Neutrophil (primary cell): ENCODE measurements around the gene FBF1.
"Not testable (repeated sequence)": the region's sequence is repeated elsewhere in the genome, so short reads cannot be mapped to it uniquely, and the experiment has no call there.

Source experiments
- H3K27ac ChIP-seq: fragments of 200-600 bp; sonication (generic); 2 replicates; pipeline ENCODE4 v1.5.1; 2016; ENCODE audit warnings: mild to moderate bottlenecking, moderate library complexity
- H3K27me3 ChIP-seq: fragments of 200-600 bp; sonication (generic); 2 replicates; pipeline ENCODE4 v1.6.0; 2016; ENCODE audit warnings: mild to moderate bottlenecking
- H3K36me3 ChIP-seq: fragments of 200-600 bp; sonication (generic); 2 replicates; pipeline ENCODE4 v1.5.1; 2017
- H3K4me1 ChIP-seq, 2 experiments: fragments of 200-600 bp in 1 of 2; sonication (generic) in 1 of 2; 1 replicate in 1 of 2; 2 replicates in 1 of 2; pipeline versions ENCODE4 v1.5.1 to v1.6.1; 2013 to 2016; ENCODE audit warnings: low read depth in 1 of 2, low read length in 1 of 2, mild to moderate bottlenecking in 1 of 2, moderate library complexity in 1 of 2; ENCODE audit not compliant: control insufficient read depth in 1 of 2, insufficient read depth in 1 of 2
- H3K4me3 ChIP-seq, 2 experiments: fragments of 200-600 bp in 1 of 2; sonication (generic) in 1 of 2; 1 replicate in 1 of 2; 2 replicates in 1 of 2; pipeline ENCODE4 v1.5.1; 2013 to 2016; ENCODE audit warnings: low read depth in 1 of 2, low read length in 1 of 2, mild to moderate bottlenecking in 1 of 2, moderate library complexity in 1 of 2
- H3K9me3 ChIP-seq: fragments of 200-600 bp; sonication (generic); 2 replicates; pipeline ENCODE4 v1.5.1; 2016
- CTCF ChIP-seq: fragments of 200-600 bp; sonication (generic); IDR thresholded peaks from 2 replicates; pipeline ENCODE4 v1.5.1; 2016; ENCODE audit warnings: antibody characterized with exemption

The FBF1 gene

DNA sequence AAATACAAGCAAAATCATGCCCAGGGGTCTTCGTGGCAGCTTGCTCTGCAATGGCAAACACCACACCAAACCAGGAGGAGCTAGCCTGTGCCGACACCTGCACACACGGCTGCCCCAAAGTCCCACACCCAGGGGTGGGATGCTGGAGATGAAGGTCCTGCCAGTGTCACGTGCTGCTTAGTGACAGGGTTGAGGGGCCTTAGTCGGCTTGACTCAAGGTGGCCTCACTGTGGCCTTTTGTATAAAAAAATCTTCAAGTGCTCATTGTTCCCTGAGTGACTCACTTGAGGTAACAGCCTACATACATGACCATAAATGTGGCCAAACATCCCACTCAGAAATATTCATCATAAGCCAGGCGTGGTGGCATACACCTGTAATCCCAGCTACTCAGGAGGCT is 51.4 kb downstream of the FBF1 start:
- H3K9me3 ChIP-seq, result no peaks in the 10 kb centered on the region
- H3K27me3 ChIP-seq, result no peaks in the 10 kb centered on the region
- no peak overlapping the region for H3K27ac ChIP-seq
- no peak for TF ChIP-seq CTCF
- no peaks in the 10 kb centered on the region for H3K36me3 ChIP-seq
- H3K4me1 ChIP-seq, result peaks cover 8 to 13% of the 10 kb centered on the region in 2 experiments
- H3K4me3 ChIP-seq, result no peak overlapping the region

DNA sequence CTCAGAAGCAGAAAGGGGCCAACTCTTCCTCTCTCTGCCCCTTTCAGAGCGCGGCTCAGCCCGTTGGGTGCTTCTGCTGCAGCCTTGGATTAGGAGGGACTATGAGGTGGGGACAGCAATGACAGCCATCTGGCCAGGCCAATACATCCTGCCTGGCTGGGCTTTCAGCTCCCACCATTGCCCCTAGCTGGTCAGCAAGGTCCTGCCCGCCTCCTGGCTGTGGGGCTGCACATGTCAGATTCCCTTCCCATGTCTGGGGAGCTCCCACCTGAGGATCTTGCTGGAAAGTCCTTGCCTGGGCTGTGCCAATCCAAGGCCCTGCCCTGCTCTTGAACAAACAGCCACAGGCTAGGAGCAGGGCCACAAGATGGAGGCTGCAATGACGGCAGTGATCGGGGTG is 52.4 kb downstream of the FBF1 start:
- no peaks in the 10 kb centered on the region for H3K9me3 ChIP-seq
- H3K36me3 ChIP-seq, result no peaks in the 10 kb centered on the region
- peaks cover 8 to 13% of the 10 kb centered on the region in 2 experiments for H3K4me1 ChIP-seq
- no peaks in the 10 kb centered on the region for H3K27me3 ChIP-seq
- TF ChIP-seq CTCF, result no peak
- H3K4me3 ChIP-seq, result no peak overlapping the region
- no peak overlapping the region for H3K27ac ChIP-seq

DNA sequence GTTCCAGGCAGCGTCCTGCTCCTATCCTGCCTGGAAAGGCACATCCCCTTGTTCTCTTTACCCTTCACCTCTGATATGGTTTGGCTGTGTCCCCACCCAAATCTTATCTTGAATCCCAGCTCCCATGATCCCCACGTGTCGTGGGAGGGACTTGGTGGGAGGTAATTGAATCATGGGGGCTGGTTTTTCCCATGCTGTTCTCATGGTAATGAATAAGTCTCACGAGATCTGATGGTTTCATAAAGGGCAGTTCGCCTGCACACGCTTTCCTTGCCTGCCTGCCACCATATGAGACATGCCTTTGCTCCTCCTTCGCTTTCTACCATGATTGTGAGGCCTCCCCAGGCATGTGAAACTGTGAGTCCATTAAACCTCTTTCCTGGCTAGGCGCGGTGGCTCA is 55.0 kb downstream of the FBF1 start:
- H3K4me3 ChIP-seq, result not testable (repeated sequence)

DNA sequence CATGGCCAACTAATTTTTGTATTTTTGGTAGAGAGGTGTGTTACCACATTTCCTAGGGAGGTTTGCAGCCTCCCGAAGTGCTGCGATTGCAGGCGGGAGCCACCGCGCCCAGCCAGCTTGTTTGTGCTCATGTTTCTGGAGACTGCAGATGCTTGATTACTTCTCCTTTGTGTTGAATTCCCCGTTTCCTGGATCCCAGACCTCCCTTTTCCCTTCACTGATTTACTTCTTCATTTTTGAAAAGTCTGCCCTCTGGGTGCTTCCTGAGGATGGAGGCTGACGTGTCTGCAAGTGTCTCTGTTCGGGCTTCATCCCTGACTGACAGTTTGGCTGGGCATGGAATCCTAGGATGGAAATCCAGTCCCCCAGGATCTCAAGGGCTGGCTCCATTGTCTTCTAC is 55.4 kb downstream of the FBF1 start:
- no peak overlapping the region for H3K4me3 ChIP-seq
- H3K36me3 ChIP-seq, result no peaks in the 10 kb centered on the region
- no peak for TF ChIP-seq CTCF
- H3K9me3 ChIP-seq, result no peaks in the 10 kb centered on the region
- H3K27me3 ChIP-seq, result peaks cover 26% of the 10 kb centered on the region
- H3K4me1 ChIP-seq, result peaks cover 8 to 13% of the 10 kb centered on the region in 2 experiments
- H3K27ac ChIP-seq, result no peak overlapping the region

More for the DNA sequence above, 55.0 kb downstream of the FBF1 start:
- H3K36me3 ChIP-seq, H3K27ac ChIP-seq, H3K9me3 ChIP-seq: not testable (repeated sequence)
- peaks cover 22% of the 10 kb centered on the region for H3K27me3 ChIP-seq
- H3K4me1 ChIP-seq, result peaks cover 8 to 13% of the 10 kb centered on the region in 2 experiments

DNA sequence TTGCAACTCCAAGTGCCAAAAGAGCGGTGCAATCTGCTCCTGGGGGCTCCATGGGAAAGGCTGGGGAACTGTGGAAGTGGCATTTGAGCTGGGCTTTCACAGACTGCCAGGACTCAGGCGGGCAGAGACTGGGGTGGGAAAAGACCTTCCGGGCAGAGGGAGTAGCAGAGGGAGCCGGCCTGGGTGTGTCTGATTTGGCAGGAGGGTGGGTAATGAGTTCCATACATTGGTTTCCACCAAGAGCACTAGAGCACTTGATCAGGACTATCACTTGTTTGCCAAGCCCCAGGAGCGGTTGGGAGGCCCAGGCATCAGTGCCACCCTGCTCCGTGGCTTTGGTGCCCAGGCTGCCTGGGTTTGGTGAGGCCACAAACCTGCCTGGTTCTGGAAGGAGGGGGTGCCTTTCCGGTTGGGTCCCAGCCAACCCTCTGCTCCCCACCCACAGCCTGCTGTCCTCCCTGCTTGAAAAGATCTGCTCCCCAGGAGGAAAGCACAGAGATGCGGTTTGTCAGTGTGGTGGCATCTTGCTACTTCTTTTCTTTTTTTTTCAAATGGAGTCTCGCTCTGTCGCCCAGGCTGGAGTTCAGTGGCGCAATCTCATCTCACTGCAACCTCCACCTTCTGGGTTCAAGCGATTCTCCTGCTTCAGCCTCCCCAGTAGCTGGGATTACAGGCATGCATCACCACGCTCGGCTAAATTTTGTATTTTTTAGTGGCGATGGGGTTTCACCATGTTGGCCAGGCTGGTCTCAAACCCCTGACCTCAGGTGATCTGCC is 59.0 kb downstream of the FBF1 start:
- Histone ChIP-seq H3K27me3 (peaks cover 62% of the 10 kb centered on the region), H3K4me1 (peaks cover 27 to 34% of the 10 kb centered on the region in 2 experiments), H3K36me3 (no peaks in the 10 kb centered on the region)

More for the DNA sequence above, 59.0 kb downstream of the FBF1 start:
- no peak overlapping the region for H3K4me3 ChIP-seq
- H3K9me3 ChIP-seq, result no peaks in the 10 kb centered on the region
- TF ChIP-seq CTCF, result no peak
- no peak overlapping the region for H3K27ac ChIP-seq
